Right kidney (tissue), 9 donors: ENCODE measurements around the gene MRPL38.

Experiments
- DNase-seq: peaks from one replicate; pipeline ENCODE4 v3.0.0-alpha.2; 2016
- long read RNA-seq, 8 donors: transcript quantifications; one replicate each; lab custom pipeline, GENCODE V29; 2026

The MRPL38 gene
- long read RNA-seq, donor 1, transcript MRPL38-201 (9 exons, 1,888 nt) = major isoform, 33 of 39 reads
- long read RNA-seq, donor 1, partial matches to known transcripts = 0 of 39 reads
- long read RNA-seq, donor 1, other reads (novel, unspliced or antisense) = 0 of 39 reads
- long read RNA-seq, donor 2, transcript MRPL38-201 (9 exons, 1,888 nt) = major isoform, 16 of 20 reads
- long read RNA-seq, donor 2, partial matches to known transcripts = 0 of 20 reads
- long read RNA-seq, donor 2, other reads (novel, unspliced or antisense) = 0 of 20 reads
- long read RNA-seq, donor 3, transcript MRPL38-201 (9 exons, 1,888 nt) = major isoform, 7 of 9 reads
- long read RNA-seq, donor 3, partial matches to known transcripts = 0 of 9 reads
- long read RNA-seq, donor 3, other reads (novel, unspliced or antisense) = 0 of 9 reads
- long read RNA-seq, donor 4, transcript MRPL38-201 (9 exons, 1,888 nt) = major isoform, 20 of 23 reads
- long read RNA-seq, donor 4, partial matches to known transcripts = 0 of 23 reads
- long read RNA-seq, donor 4, other reads (novel, unspliced or antisense) = 0 of 23 reads
- long read RNA-seq, donor 5, transcript MRPL38-201 (9 exons, 1,888 nt) = major isoform, 25 of 30 reads
- long read RNA-seq, donor 5, partial matches to known transcripts = 0 of 30 reads
- long read RNA-seq, donor 5, other reads (novel, unspliced or antisense) = 0 of 30 reads
- long read RNA-seq, donor 6, transcript MRPL38-201 (9 exons, 1,888 nt) = major isoform, 22 of 33 reads
- long read RNA-seq, donor 6, transcript MRPL38-211 (3 exons, 525 nt) = minor isoform, 6 of 33 reads
- long read RNA-seq, donor 6, partial matches to known transcripts = 0 of 33 reads
- long read RNA-seq, donor 6, other reads (novel, unspliced or antisense) = 0 of 33 reads
- long read RNA-seq, donor 7 = 0 reads
- long read RNA-seq, donor 8, transcript MRPL38-201 (9 exons, 1,888 nt) = major isoform, 20 of 29 reads
- long read RNA-seq, donor 8, transcript MRPL38-211 (3 exons, 525 nt) = minor isoform, 7 of 29 reads
- long read RNA-seq, donor 8, partial matches to known transcripts = 0 of 29 reads
- long read RNA-seq, donor 8, other reads (novel, unspliced or antisense) = 0 of 29 reads

GRCh38 chr17:75904749-75905521, at the start of gene MRPL38:
TSS of gene MRPL38 (minus strand) at chr17:75904884. CDS start at chr17:75904875, 9 bp downstream.
- peak; percentile 96 for DNase-seq

GRCh38 chr17:75950855-75951554, 46.3 kb upstream of the MRPL38 start:
- no peak for DNase-seq

- DNase-seq = no peak
Observed at GRCh38 chr17:75950421-75950820, 45.7 kb upstream of the MRPL38 start.

- DNase-seq = no peak
Observed at GRCh38 chr17:75945211-75945610, 40.5 kb upstream of the MRPL38 start.

- no peak for DNase-seq
Observed at GRCh38 chr17:75943491-75943890, 38.8 kb upstream of the MRPL38 start.

- no peak for DNase-seq
Observed at GRCh38 chr17:75942473-75942872, 37.8 kb upstream of the MRPL38 start.

GRCh38 chr17:75941442-75941819, 36.7 kb upstream of the MRPL38 start:
- DNase-seq = no peak

- peak; percentile 89 for DNase-seq
Observed at GRCh38 chr17:75940727-75941441, 36.2 kb upstream of the MRPL38 start, which contains the start of gene FBF1. TSS of gene FBF1 (minus strand) at chr17:75941042. CDS start at chr17:75938149, 2,893 bp downstream.

GRCh38 chr17:75937652-75938051, 33.0 kb upstream of the MRPL38 start:
- no peak for DNase-seq

GRCh38 chr17:75933808-75934207, 29.1 kb upstream of the MRPL38 start:
- no peak for DNase-seq

GRCh38 chr17:75932852-75933251, 28.2 kb upstream of the MRPL38 start:
- DNase-seq = no peak

GRCh38 chr17:75931062-75931461, 26.4 kb upstream of the MRPL38 start:
- no peak for DNase-seq

- no peak for DNase-seq
Observed at GRCh38 chr17:75927286-75927922, 22.7 kb upstream of the MRPL38 start.

GRCh38 chr17:75926456-75926855, 21.8 kb upstream of the MRPL38 start:
- DNase-seq = no peak

GRCh38 chr17:75925912-75926311, 21.2 kb upstream of the MRPL38 start:
- no peak for DNase-seq

GRCh38 chr17:75925103-75925502, 20.4 kb upstream of the MRPL38 start:
- DNase-seq = no peak

- DNase-seq = no peak
Observed at GRCh38 chr17:75922963-75923874, 18.5 kb upstream of the MRPL38 start.

- no peak for DNase-seq
Observed at GRCh38 chr17:75922173-75922961, 17.7 kb upstream of the MRPL38 start.
